Liver (tissue), 9 donors: Measurements from ENCODE around the gene KRT4. TPM values are rescaled to one million over a fixed set of nuclear protein-coding genes. Genes with fewer than 3 reads are reported as not detected.

Source experiments
- DNase-seq: peaks from one replicate; pipeline ENCODE4 v3.0.0-alpha.2; 2017; ENCODE audit warnings: low spot score
- H3K27ac ChIP-seq, 2 donors: one replicate each; pipeline ENCODE4 v1.7.0; 2013; ENCODE audit warnings: inconsistent platforms in 2 of 2, low read length in 2 of 2, control low read depth in 1 of 2, low read depth in 1 of 2, mild to moderate bottlenecking in 1 of 2
- H3K27me3 ChIP-seq, 4 donors: one replicate each; pipeline versions ENCODE4 v1.6.1 to v1.7.0; 2013; ENCODE audit warnings: low read length in 3 of 4, inconsistent platforms in 1 of 4, mild to moderate bottlenecking in 1 of 4, moderate library complexity in 1 of 4; ENCODE audit not compliant: control insufficient read depth in 4 of 4, insufficient read depth in 4 of 4
- H3K36me3 ChIP-seq, 4 donors: one replicate each; pipeline versions ENCODE4 v1.6.1 to v1.7.0; 2013; ENCODE audit warnings: low read length in 3 of 4, mild to moderate bottlenecking in 3 of 4, low read depth in 1 of 4, moderate library complexity in 1 of 4; ENCODE audit not compliant: control insufficient read depth in 4 of 4, insufficient read depth in 3 of 4
- H3K4me1 ChIP-seq, 4 donors: one replicate each; pipeline versions ENCODE4 v1.6.1 to v1.7.0; 2013; ENCODE audit warnings: low read length in 3 of 4, mild to moderate bottlenecking in 3 of 4, moderate library complexity in 1 of 4; ENCODE audit not compliant: control insufficient read depth in 4 of 4, insufficient read depth in 4 of 4
- H3K4me3 ChIP-seq, 3 donors: one replicate each; pipeline versions ENCODE4 v1.6.1 to v1.7.0; 2013; ENCODE audit warnings: low read length in 3 of 3, control low read depth in 1 of 3, low read depth in 1 of 3, mild to moderate bottlenecking in 1 of 3
- H3K9ac ChIP-seq, 2 donors: one replicate each; pipeline ENCODE4 v1.7.0; 2013; ENCODE audit warnings: low read length in 2 of 2, mild to moderate bottlenecking in 2 of 2, moderate library complexity in 2 of 2, control low read depth in 1 of 2, low read depth in 1 of 2
- H3K9me3 ChIP-seq, 4 donors: one replicate each; pipeline versions ENCODE4 v1.6.1 to v1.7.0; 2013; ENCODE audit warnings: low read length in 3 of 4; ENCODE audit not compliant: control insufficient read depth in 4 of 4
- ATF3 ChIP-seq: IDR thresholded peaks from 2 replicates; pipeline ENCODE4 v1.6.1; 2016; ENCODE audit warnings: antibody characterized with exemption
- EGR1 ChIP-seq, 2 donors: IDR thresholded peaks; 2 replicates each; pipeline ENCODE4 v1.6.1; 2016 to 2018; ENCODE audit warnings: antibody characterized with exemption in 2 of 2, low read depth in 2 of 2
- GABPA ChIP-seq, 2 donors: IDR thresholded peaks in 1 of 2; conservative IDR thresholded peaks in 1 of 2; 2 replicates each; pipeline ENCODE4 v1.6.1; 2016; ENCODE audit warnings: antibody characterized with exemption in 2 of 2, mild to moderate bottlenecking in 1 of 2, moderate library complexity in 1 of 2
- HNF4A ChIP-seq, 2 donors: conservative IDR thresholded peaks; 2 replicates each; pipeline ENCODE4 v1.6.1; 2016; ENCODE audit warnings: antibody characterized with exemption in 2 of 2, mild to moderate bottlenecking in 2 of 2
- HNF4G ChIP-seq: IDR thresholded peaks from 2 replicates; pipeline ENCODE4 v1.6.1; 2016; ENCODE audit warnings: antibody characterized with exemption
- JUND ChIP-seq, 2 donors: IDR thresholded peaks; 2 replicates each; pipeline ENCODE4 v1.6.1; 2016; ENCODE audit warnings: antibody characterized with exemption in 2 of 2
- MAX ChIP-seq: IDR thresholded peaks from 2 replicates; pipeline ENCODE4 v1.6.1; 2016; ENCODE audit warnings: antibody characterized with exemption
- NR2F2 ChIP-seq: IDR thresholded peaks from 2 replicates; pipeline ENCODE4 v1.6.1; 2016; ENCODE audit warnings: antibody characterized with exemption
- RAD21 ChIP-seq, 2 donors: IDR thresholded peaks; 2 replicates each; pipeline ENCODE4 v1.6.1; 2016; ENCODE audit warnings: antibody characterized with exemption in 2 of 2, mild to moderate bottlenecking in 2 of 2
- REST ChIP-seq: IDR thresholded peaks from 2 replicates; pipeline ENCODE4 v1.6.1; 2016; ENCODE audit warnings: antibody characterized with exemption, mild to moderate bottlenecking
- RXRA ChIP-seq, 2 donors: IDR thresholded peaks; 2 replicates each; pipeline ENCODE4 v1.6.1; 2017 to 2018; ENCODE audit warnings: antibody characterized with exemption in 2 of 2, mild to moderate bottlenecking in 1 of 2
- SP1 ChIP-seq: IDR thresholded peaks from 2 replicates; pipeline ENCODE4 v1.6.1; 2018; ENCODE audit warnings: antibody characterized with exemption, mild to moderate bottlenecking
- TAF1 ChIP-seq: conservative IDR thresholded peaks from 2 replicates; pipeline ENCODE4 v1.6.1; 2016; ENCODE audit warnings: antibody characterized with exemption, mild to moderate bottlenecking
- YY1 ChIP-seq: IDR thresholded peaks from 2 replicates; pipeline ENCODE4 v1.6.1; 2016; ENCODE audit warnings: antibody characterized with exemption, mild to moderate bottlenecking
- WGBS: extraction: QIAGEN DNeasy Blood & Tissue Kit; methylation state at CpG from one replicate; pipeline ENCODE4 v1.1.7; 2013; 5-methylcytosine and 5-hydroxymethylcytosine counted together
- polyA plus RNA-seq, 2 donors: library from polyadenylated mRNA; stranded (reverse) in 1 of 2; unstranded in 1 of 2; fragments of 200-250 nt in 1 of 2; fragments of >200 nt in 1 of 2; fragmentation: Nextera tagmentation in 1 of 2; extraction: Ambion mirVana in 1 of 2; gene quantifications; one replicate each; pipeline versions ENCODE4 v1.2.1 to v1.2.3, GENCODE V29; 2013 to 2015
- total RNA-seq, 2 donors: library from RNA; depleted of rRNA; stranded (reverse); fragments of >200 nt; gene quantifications; one replicate each; pipeline ENCODE4 v1.2.3, GENCODE V29; 2014
- donor health status: healthy.
- donor health status: healthy.
- donor health status: healthy.
- donor health status: healthy.
- donor health status: healthy.

The KRT4 gene
- total and polyA plus RNA-seq, 4 donors, result 0.05 to 0.23 TPM; not detected in 2

GRCh38 chr12:52809166-52809565 is 4.8 kb downstream of the KRT4 start (continued):
- no peak for TF ChIP-seq REST

GRCh38 chr12:52808573-52809160 is 5.2 kb downstream of the KRT4 start:
- WGBS, result 89% methylated on average over 8 of the region's 8 CpGs

GRCh38 chr12:52807544-52808470 is 6.1 kb downstream of the KRT4 start:
- no peaks in the 10 kb centered on the region for H3K9me3 ChIP-seq
- 80% methylated on average over 16 of the region's 16 CpGs for WGBS
- H3K4me3 ChIP-seq, result no peak overlapping the region
- H3K27ac ChIP-seq, result no peak overlapping the region
- H3K4me1 ChIP-seq, result no peaks in the 10 kb centered on the region
- no peak for DNase-seq
- H3K9ac ChIP-seq, result no peak overlapping the region
- H3K36me3 ChIP-seq, result no peaks in the 10 kb centered on the region
- peaks cover 0 to 6% (median under 1%) of the 10 kb centered on the region in 4 donors for H3K27me3 ChIP-seq
- no peak for TF ChIP-seq ATF3
- no peak for TF ChIP-seq MAX
- TF ChIP-seq JUND (IDR thresholded peaks at IDR 0.05), result no peak
- TF ChIP-seq YY1, result no peak
- no peak for TF ChIP-seq RAD21 (IDR thresholded peaks at IDR 0.05)
- TF ChIP-seq EGR1 (IDR thresholded peaks at IDR 0.05; ENCODE audit: low read depth in 2 of 2), result no peak
- TF ChIP-seq GABPA (IDR thresholded peaks at IDR 0.05 in 1 of 2, conservative IDR thresholded peaks at IDR 0.05 in 1 of 2), result no peak
- no peak for TF ChIP-seq RXRA (IDR thresholded peaks at IDR 0.05)
- TF ChIP-seq NR2F2, result no peak
- no peak for TF ChIP-seq SP1
- no peak for TF ChIP-seq TAF1
- no peak for TF ChIP-seq HNF4A (conservative IDR thresholded peaks at IDR 0.05)

More at GRCh38 chr12:52808573-52809160, 5.2 kb downstream of the KRT4 start:
- Histone ChIP-seq H3K36me3 (no peaks in the 10 kb centered on the region), H3K4me1 (no peaks in the 10 kb centered on the region), H3K9me3 (no peaks in the 10 kb centered on the region), H3K27me3 (peaks cover 0 to 6% (median under 1%) of the 10 kb centered on the region in 4 donors), H3K4me3 (no peak overlapping the region), H3K9ac (no peak overlapping the region), H3K27ac (no peak overlapping the region)
- TF ChIP-seq HNF4G (no peak), REST (no peak), GABPA (IDR thresholded peaks at IDR 0.05 in 1 of 2, conservative IDR thresholded peaks at IDR 0.05 in 1 of 2) (no peak)
- DNase-seq, result no peak
